HG02763 (cell line): ENCODE measurements around the gene CCT2.

Source experiments
- ATAC-seq: cut with Tn5 transposase; IDR thresholded peaks from one replicate; pipeline ENCODE4 v1.9.1; 2021; ENCODE audit warnings: mild to moderate bottlenecking, moderate library complexity; ENCODE audit not compliant: unreplicated experiment

The CCT2 gene

GRCh38 chr12:69639400-69640016, 54.2 kb downstream of the CCT2 start:
- ATAC-seq: peak; percentile 81

- no peak for ATAC-seq
Measured at GRCh38 chr12:69641546-69641945, 56.3 kb downstream of the CCT2 start.

DNA sequence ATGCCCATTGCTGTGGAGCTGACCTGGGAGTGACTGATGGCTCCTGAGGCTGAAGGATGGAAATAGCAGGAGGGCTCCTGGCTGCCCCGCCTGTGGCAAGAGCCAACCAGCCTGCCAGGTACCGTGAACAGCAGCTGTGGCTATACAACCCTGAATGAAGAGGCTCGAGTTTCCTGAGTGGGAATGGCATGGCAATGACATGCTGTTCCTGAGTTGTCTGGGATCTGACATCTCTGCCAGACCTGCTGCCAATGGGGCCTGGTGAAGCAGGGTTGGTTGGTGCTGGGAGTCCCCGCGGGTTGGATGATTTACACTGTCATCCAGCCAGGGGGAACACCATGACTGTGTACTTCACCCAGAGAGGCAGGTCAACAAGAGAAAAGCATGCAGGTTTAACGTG, 57.3 kb downstream of the CCT2 start:
- no peak for ATAC-seq

- no peak for ATAC-seq
Measured at GRCh38 chr12:69644511-69644910, 59.3 kb downstream of the CCT2 start.

GRCh38 chr12:69645031-69645430, 59.8 kb downstream of the CCT2 start:
- no peak for ATAC-seq

- ATAC-seq: no peak
Measured at GRCh38 chr12:69647178-69647577, 61.9 kb downstream of the CCT2 start.

DNA sequence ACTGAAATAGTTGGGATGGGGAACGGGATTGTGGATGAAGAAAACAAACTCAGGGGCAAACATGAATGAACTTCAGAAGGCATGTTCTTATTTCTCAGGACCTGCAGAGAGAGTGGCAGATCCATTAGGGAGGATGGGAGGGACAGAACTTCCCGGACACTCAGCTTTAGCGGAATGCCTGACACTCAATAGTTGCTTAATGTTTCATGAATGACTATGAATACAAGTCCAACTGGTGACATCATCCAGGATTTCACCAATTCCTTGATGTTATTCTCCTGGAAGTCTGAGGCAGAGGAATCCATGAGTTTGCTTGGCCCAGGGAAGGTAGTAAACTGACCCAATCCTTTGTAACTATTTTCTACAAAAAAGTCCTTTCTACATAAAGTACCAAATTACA, 63.2 kb downstream of the CCT2 start:
- no peak for ATAC-seq

GRCh38 chr12:69649529-69649928, 64.3 kb downstream of the CCT2 start:
- ATAC-seq: no peak
